Activated T-cell treated with anti-CD3 and anti-CD28 coated beads for 4 hours (primary cell): ENCODE data around the gene EPB41L4A.
"Not testable (repeated sequence)": the region's sequence is repeated elsewhere in the genome, so short reads cannot be mapped to it uniquely, and the experiment has no call there.

Experiments used
- DNase-seq: peaks from one replicate; pipeline ENCODE4 v3.0.0-alpha.2; 2020

EPB41L4A gene, protein sequence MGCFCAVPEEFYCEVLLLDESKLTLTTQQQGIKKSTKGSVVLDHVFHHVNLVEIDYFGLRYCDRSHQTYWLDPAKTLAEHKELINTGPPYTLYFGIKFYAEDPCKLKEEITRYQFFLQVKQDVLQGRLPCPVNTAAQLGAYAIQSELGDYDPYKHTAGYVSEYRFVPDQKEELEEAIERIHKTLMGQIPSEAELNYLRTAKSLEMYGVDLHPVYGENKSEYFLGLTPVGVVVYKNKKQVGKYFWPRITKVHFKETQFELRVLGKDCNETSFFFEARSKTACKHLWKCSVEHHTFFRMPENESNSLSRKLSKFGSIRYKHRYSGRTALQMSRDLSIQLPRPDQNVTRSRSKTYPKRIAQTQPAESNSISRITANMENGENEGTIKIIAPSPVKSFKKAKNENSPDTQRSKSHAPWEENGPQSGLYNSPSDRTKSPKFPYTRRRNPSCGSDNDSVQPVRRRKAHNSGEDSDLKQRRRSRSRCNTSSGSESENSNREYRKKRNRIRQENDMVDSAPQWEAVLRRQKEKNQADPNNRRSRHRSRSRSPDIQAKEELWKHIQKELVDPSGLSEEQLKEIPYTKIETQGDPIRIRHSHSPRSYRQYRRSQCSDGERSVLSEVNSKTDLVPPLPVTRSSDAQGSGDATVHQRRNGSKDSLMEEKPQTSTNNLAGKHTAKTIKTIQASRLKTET

GRCh38 chr5:112419164-112419985 is at the start of gene EPB41L4A:
EPB41L4A (minus strand) TSS chr5:112419277; CDS start chr5:112419039, 238 bp downstream.
- DNase-seq, result no peak

GRCh38 chr5:112467485-112467884 is 48.4 kb upstream of the EPB41L4A start:
- no peak for DNase-seq

- not testable (repeated sequence) for DNase-seq
Measured at GRCh38 chr5:112466261-112466660, 47.2 kb upstream of the EPB41L4A start.

- DNase-seq, result not testable (repeated sequence)
Measured at GRCh38 chr5:112447187-112447760, 28.2 kb upstream of the EPB41L4A start.

DNA sequence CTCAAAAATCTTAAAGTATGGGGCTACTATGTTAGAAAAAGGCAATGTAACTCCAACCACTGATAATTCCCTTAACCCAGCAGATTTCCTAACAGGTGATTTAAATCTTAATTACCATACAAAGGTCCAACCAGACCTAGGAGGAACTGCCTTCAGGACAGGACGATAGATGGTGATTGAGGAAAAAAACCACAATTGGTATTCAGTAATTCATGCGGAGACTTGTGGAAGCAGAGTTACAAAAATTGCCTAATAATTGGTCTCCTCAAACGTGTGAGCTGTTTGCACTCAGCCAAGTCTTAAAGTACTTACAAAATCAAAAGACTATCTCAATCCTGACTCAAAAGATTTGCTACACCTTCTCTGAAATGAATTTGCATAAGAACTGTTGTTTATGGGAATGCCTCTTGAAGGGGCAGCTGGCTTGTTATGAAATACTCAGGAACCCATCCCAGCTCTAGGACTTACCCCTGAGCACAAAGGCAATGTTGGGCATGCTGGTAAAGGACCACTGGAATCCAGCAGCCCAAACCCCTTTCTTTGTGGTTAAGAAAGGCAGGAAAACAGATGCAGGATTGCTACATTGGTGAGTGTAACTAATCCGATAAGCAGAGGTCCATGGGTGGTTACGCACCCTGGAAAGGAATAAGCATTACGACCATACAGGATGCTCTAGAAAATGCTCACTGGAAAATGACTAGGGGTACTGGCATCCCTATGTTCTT is 26.7 kb upstream of the EPB41L4A start:
- no peak for DNase-seq

DNA sequence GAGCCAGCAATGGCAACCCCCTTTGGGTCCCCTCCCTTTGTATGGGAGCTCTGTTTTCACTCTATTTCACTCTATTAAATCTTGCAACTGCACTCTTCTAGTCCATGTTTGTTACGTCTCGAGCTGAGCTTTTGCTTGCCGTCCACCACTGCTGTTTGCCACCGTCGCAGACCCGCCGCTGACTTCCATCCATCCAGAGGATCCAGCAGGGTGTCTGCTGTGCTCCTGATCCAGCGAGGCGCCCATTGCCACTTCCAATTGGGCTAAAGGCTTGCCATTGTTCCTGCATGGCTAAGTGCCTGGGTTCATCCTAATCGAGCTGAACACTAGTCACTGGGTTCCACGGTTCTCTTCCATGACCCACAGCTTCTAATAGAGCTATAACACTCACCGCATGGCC is 24.9 kb upstream of the EPB41L4A start:
- not testable (repeated sequence) for DNase-seq

DNA sequence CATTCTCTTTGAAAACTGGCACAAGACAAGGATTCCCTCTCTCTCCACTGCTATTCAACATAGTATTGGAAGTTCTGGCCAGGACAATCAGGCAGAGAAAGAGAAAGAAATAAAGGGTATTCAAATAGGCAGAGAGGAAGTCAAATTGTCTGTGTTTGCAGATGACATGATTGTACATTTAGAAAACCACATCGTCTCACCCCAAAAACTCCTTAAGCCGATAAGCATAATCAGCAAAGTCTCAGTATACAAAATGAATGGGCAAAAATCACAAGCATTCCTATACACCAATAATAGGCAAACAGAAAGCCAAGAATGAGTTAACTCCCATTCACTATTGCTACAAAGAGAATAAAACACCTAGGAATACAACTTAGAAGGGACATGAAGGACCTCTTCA is 21.0 kb upstream of the EPB41L4A start:
- DNase-seq, result no peak

- no peak for DNase-seq
Measured at GRCh38 chr5:112436144-112436543, 17.1 kb upstream of the EPB41L4A start.

- DNase-seq, result no peak
Measured at GRCh38 chr5:112434641-112435040, 15.6 kb upstream of the EPB41L4A start.

DNA sequence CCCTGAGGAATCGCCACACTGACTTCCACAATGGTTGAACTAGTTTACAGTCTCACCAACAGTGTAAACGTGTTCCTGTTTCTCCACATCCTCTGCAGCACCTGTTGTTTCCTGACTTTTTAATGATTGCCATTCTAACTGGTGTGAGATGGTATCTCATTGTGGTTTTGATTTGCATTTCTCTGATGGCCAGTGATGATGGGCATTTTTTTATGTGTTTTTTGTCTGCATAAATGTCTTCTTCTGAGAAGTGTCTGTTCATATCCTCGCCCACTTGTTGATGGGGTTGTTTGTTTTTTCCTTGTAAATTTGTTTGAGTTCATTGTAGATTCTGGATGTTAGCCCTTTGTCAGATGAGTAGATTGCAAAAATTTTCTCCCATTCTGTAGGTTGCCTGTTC is 7.1 kb upstream of the EPB41L4A start:
- DNase-seq, result not testable (repeated sequence)

GRCh38 chr5:112419986-112420864 is 1.1 kb upstream of the EPB41L4A start:
- DNase-seq, result no peak

DNA sequence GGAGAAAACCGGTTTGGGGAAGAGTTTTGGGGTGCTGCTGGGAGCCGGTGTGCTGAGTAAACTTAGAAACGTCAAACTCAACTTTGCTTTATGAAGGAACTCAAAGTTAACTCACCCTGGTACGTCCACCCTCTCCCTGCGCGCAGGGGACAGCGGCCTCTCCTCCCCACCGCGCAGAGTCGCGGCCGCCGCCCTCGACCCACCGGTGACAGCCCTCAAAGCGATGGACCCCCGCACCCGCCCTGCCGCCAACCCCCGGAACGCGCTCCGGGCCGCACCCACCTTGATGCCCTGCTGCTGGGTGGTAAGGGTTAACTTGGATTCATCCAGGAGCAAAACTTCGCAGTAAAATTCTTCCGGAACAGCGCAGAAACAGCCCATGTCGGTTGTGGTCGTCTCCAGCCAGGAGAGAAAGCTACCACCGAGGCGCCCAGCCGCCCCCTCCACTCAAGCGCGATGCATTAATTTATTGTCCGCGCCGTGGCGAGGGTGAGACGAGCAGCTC is 366 bp downstream of the EPB41L4A start:
- DNase-seq, result no peak

DNA sequence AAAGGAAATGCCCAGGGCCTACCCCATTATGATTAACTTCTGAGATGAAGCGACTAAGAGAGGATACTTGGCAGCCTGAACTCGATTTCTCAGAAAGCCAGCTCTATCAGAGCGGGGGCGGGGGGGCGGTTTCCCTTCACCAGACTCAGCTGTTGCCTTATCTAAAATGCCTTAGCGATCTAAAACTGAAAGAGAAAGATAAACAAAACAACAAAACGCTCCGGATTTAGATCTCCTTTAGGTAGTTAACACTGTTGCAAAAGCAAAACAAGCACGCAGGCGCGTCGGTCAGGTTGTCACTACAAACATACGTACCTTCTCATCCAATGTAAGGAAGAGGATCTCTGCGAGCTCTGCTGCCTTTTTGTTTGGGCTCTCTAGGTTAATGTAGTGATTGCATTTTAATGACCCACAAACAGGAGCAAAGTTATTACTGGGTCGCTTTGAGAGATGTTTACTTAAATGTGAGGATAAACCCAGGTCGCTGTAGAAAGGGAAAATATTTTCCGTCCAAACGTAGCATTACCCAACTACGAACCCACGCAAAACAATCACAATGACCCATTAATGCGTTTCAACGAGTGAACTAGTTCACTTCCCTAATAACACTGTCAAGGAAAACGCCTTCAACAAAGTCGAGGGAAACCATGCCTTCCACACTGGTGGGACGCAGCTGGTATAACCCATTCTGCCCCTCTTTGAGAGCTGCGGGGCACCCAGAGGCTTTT is 982 bp downstream of the EPB41L4A start:
- peak; percentile 21 for DNase-seq

GRCh38 chr5:112415552-112415951 is 3.5 kb downstream of the EPB41L4A start:
- DNase-seq, result no peak

DNA sequence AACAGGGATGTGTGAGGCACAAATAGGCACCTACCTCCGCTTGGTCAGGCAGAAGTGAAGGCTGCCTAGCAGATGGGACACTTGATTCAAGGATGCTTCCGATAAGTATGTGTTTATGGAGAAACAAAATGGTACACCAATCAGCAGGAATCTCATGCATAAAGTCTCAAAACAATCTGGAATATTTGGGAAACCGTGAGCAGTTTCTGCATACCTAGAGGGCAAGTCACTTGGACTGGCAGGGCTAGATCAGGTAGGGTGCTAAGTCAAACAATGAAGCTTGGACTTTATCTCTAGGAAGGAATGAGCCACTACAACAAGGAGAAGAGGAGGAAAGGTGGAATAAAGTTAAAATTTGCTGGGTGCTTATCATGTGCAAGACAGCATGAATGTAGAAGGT is 5.5 kb downstream of the EPB41L4A start:
- DNase-seq, result no peak

DNA sequence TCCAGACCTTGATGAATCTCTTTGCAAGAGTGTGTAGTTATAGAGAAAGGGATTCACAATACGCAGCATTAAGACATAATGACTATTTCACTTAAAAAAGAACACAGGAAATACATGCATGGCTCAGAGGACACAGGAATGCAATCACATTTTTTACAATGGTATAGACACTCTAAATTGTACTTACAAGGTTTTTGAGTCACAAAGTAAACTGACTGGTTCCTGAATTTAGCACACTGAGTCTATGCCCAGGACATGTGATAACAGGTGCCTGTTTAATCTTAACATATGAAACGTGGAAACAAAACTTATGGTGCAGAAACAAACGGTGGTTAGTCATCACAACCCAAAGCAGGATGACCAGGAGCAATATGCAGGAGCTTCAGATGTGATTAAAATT is 6.7 kb downstream of the EPB41L4A start:
- no peak for DNase-seq

- no peak for DNase-seq
Measured at GRCh38 chr5:112411903-112412302, 7.2 kb downstream of the EPB41L4A start.

GRCh38 chr5:112407666-112408065 is 11.4 kb downstream of the EPB41L4A start:
- no peak for DNase-seq

GRCh38 chr5:112407240-112407639 is 11.8 kb downstream of the EPB41L4A start:
- DNase-seq, result no peak

- no peak for DNase-seq
Measured at GRCh38 chr5:112403069-112403468, 16.0 kb downstream of the EPB41L4A start.
